ENCODE data around the gene KRT81.
A peak's percentile ranks its signal among the peaks of the same experiment; 100 is the strongest.
"Not testable (repeated sequence)": the region's sequence is repeated elsewhere in the genome, so short reads cannot be mapped to it uniquely, and the experiment has no call there.

KRT81 gene

DNA sequence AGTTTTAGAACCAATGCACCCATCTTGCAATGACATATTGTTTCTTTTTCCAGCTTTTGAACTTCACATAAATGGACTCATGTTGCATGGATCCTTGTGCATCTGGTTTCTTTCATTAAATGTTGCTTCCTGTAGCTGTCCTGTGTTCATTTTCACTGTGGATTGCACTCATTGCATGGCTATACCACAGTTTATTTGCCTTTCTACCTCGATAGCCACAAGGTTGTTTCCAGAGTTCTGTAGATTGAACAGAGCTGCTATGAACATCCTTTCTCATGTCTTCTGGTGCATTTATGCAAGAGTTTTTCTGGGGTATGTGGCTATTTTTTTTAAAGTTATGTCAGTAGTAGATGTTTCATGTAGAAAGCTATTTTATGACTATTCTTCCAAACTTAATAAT lies 3.5 kb upstream of the KRT81 start:
- no peak for DNase-seq

DNA sequence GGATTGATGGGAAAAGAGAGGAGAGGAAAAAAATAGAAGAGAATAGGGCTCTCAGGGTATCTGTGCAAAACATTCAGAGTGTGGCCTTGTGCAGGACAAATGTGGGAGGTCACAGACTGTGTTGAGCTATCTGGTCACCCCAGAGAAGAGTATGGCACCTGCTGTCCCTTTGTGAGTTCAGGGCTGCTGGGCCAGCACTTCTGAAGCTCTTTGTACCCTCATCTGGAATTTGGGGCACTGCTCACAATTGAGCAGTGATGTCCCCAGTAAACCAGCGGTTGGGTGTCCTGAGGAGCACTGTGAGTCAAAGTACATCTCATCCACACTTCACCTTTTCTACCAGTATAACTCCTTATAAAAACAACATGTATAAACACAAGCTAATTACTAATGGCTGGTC lies 2.6 kb upstream of the KRT81 start:
- DNase-seq = no peak

DNA sequence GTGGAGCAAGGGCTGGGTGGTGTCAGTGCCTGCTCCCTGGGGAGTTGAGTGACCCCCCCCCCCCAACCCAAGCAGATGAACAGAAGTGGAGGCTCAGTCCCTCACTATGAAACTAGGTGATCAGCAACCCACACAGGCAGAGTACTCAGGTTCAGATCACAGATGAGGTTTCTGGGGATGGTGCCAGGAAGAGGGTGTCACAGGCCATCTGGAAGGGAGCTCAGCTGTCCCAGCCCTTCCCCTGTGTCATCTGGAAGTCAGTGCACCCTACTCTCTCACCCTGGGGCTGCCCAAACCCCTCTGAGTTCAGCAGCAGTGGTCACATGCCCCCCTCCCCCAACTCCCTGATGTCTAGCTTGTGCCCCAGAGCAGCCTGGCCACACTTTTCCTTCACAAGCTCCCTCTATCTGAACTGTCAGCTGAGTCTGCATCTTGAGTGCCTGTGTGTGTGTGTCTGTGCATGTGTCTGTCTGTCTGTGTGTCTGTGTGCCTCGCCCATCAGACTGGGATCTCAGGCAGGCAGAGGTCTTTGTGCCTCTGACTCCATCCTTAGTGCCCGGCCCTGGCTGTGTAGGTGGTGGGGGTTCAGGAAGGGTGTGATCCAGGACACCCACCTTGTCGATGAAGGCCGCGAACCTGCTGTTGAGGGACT lies 725 bp downstream of the KRT81 start:
- DNase-seq = not testable (repeated sequence)

DNA sequence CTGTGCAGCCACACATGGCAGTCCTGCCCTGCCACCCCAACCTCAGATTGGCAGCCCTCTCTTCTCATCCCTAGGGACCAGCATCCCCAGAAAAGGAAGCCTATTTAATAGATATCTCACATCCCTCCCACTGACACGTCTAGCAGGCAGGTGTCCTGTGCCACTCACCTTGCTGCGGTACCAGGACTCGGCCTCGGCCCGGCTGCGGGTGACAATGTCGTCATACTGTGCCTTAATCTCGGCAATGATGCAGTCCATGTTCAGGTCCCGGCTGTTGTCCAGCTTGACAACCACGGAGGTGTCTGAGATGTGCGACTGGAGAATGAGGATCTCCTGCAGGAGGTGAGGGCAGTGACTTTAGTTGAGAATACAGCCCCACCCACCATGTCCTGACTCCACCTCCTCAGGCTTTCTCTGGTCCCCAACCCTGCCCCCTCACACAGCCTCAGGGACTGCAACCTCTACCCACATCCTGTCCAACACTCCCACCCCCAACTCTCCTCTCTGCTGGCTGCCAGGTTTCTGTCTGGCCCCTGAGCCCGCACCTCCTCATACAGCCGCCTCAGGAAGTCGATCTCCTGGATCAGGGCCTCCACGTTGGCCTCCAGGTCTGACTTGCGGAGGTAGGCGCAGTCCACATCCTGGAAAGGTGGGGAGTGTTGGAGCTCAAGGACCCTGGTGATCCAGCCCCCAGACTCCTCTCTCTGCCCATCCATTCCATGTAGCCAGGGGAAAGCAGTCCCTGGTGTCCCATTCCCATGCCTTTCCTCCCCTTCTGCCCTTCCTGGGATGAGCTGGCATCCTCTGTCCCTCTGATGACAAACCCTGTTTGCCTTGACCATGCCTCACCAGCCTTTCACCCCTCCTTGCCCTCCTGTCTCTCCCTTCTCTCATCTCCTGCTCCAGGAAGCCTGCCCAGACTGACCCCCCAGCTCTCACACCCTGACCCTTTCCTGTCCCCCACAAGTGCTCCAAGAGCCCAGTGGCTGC lies 3.2 kb downstream of the KRT81 start:
- DNase-seq = not testable (repeated sequence)

DNA sequence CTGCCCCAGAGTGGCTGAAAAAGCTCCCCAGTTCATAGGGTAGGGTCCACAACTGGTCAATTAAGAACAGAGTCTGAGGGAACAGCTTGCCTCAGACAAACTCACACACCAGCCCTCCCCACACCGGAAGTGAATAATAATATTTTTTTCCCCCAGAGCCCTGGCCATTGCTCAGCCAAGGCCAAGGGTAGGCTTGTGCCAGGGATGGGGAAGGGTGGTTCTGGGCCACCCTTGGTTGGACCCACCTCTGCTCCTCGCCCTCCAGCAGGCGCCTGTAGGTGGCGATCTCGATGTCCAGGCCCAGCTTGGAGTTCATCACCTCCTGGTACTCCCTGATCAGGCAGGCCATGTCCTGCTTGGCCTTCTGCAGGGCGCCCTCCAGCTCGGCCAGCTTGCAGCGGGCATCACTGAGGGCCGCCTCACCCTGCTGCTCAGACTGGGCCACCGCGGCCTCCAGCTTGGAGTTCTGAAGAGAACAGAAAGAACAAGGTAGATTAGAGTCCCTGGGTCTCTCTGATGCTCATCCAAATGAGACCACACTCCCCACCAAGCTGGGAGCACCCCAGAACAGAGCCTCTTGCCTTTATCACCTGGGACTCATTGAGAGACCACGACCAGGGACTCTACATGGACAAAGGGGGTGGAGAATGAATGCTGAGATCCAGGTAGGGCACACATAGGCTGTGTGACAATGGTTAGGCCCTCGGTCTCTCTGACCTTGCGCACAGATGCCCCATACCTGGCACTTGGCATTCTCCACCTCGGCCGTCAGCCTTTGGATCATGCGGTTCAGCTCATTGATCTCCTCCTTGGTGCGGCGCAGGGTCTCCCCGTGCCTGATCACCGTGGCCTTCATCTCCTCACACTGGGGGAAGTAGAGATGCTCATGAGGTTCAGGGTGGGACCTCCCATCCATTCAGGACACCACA lies 4.2 kb downstream of the KRT81 start:
- not testable (repeated sequence) for DNase-seq

DNA sequence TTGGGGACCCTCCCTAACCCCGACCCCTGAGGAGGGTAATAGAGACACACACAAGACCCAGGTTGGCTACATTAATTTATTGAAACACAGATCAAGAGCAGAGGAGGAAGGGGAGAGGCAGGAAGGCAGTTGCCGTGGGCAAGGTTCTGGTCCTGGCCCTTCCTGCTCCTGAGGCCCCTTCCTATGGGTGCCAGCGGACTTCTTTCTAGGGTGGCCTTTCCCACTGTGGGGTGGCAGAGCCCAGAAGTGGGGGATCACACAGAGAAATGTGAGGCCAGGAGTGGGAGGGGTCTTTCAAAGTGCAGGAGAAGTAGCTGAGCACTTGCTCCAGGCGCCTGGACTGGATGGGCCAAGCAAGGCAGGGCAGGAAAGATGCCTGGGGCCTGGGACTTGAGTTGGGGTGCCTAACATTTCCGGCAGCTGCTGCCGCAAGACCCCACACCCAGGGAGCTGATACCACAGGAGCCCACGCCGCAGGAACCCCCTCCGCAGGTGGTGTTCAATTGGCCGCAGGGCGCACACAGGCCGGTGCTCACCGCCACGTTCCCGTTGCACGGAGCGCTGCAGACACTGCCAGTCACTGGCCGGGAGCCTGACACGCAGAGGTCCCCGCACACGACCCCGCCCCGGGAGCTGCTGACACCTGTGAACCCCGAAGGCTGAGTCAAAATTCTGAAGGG lies 5.3 kb downstream of the KRT81 start:
- DNase-seq = no peak

DNA sequence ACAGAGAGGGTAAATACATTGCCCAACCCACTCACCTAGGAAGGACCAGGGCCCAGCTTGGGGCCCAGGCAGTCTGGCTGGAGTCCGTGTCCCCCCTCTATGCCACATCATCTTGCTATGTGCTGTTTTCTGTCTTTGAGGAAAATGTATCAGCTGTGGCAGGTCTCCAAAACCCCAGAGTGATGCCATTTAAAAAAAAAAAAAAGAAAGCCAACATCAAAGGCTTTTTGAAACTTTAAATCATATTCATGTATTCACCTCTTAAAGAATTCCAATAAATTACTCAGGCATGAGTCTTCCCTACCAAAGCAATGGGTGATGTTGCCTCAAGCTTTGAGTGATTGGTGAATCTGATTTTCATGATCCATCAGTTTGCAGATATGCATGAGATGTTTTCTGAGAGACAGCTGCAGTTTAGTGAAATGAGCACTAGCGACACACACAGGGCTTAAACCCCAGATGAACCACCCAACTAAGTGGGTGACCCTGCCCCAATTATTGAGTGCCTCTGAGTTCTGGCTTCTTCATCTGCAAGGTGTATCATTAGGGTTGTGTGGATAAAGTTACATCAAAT lies 6.1 kb downstream of the KRT81 start:
- DNase-seq = no peak

DNA sequence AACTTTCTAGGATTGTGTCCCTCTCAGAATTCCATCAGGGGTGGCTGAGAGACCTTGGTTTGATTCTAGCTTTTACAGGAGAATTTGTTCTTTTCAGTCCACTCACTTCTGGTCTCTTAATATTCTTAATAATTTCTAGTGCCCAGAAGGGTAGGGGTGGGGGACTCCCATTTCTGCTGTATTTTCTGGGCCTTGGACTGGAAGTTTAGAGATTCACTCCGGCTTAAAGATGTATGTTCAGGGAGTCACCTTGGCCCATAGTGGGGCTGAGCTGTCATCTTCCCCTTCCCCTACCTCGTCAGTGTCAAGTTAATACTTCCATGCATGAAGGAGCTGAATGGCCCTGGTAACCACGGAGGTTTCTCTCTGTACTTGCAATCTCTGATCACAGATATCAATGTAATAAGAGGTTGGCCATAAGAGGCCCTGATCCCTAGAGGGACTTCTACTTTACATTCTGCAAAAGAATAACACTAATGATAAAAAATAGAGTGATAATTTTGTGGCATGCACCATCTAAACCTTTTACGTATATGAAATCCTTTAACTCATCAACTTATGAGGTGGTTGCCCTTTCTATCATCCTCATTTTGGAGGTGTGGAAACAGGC lies 6.7 kb downstream of the KRT81 start:
- no peak for DNase-seq

DNA sequence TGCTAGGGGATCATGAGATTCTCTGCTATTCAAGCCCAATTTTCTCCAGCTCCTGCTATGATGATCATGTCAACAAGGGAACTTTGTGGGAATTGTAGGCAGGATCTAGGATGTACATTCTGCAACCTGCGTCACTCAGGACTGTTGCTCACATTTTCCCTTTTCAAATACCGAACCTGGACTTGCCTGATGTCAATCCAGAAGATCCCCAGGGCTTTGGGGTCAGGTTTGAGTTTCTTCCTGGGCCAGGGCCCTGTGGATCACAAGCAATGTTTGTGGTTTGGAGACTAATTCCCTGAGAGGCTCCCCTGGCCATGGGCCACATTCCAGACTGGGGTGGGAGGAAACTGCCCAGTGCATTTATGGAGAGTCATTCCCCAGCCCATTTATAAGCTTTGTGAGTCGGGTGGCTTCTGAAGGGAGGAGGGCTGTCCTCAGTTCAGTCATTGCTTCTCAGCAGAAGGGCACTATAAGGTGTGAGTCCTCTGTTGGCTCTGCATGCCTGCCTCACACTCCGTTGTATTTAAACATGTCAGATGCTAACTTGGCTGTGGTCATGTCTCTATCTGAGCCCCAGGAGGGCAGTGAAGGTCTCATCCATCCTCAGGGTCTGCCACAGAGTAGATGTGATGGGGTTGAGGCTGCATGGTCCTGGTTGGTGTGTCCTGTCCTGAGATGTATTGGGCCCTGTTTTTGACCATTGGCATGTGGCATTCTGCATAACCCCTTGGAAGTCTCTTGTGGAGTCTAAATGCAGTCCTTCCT lies 10.4 kb downstream of the KRT81 start:
- no peak for DNase-seq

DNA sequence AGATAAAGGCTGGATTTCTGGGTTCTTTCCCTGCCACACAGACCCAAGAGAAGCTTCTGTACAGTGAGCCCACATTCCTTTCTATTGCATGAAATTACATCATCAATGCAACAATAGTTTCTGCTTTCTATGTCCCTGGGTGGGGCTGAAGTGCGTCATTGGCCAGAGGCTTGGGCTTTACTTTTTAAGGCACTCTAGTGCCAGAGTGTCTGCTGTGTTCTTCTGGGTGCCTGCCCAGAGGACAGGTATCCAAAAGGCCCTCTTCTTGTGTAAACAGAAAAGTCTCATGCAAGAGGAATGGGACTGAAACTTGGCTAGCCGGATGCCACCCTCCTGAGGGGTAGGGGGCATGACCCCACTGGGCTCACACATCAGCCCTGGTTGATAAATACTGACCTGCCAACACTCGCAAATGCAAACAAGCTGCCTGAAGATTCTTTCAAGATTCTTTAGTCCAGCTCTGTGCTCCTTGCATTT lies 11.0 kb downstream of the KRT81 start:
- no peak for DNase-seq

DNA sequence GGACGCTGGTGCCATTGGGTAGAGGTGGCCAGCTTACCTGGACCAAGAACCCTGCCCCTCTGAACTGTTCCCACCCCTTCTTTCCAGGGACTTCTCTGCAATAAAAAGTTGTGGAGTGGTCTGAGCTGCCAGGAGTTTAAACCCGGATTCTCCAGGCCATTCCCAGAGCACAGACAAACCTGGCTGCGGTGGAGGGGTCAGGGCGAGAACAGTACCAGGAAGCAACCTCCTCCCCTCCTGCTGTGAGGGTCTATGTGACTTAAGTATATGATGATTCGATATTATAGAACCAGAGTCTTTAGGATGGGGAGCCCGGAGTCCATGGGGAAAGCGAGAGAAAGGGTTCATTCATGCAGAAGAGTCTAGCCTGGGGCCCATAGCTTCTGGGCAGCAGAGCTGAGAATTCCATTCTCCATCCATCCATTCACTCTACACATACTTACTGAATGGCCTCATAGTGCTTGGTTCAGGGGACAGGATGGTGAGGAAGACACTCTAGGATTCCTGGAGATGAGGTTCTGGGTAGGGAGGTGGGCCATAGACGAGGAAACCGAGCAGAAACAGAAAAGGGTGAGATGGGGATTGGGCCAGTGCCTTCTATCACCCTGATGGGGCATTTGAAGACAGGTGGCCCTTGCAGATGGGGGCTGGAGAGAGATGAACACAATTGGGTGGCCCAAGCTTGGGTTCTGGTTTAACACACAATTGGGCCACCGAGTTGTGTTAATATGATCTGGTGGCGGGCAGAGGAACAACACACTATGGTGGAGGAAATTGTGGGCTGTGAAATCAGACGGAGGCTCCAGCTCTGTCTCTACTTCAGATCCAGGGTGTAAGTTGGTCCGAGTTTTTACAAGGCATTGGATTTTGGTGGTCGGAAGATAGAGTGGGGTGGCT lies 11.7 kb downstream of the KRT81 start:
- DNase-seq = no peak

DNA sequence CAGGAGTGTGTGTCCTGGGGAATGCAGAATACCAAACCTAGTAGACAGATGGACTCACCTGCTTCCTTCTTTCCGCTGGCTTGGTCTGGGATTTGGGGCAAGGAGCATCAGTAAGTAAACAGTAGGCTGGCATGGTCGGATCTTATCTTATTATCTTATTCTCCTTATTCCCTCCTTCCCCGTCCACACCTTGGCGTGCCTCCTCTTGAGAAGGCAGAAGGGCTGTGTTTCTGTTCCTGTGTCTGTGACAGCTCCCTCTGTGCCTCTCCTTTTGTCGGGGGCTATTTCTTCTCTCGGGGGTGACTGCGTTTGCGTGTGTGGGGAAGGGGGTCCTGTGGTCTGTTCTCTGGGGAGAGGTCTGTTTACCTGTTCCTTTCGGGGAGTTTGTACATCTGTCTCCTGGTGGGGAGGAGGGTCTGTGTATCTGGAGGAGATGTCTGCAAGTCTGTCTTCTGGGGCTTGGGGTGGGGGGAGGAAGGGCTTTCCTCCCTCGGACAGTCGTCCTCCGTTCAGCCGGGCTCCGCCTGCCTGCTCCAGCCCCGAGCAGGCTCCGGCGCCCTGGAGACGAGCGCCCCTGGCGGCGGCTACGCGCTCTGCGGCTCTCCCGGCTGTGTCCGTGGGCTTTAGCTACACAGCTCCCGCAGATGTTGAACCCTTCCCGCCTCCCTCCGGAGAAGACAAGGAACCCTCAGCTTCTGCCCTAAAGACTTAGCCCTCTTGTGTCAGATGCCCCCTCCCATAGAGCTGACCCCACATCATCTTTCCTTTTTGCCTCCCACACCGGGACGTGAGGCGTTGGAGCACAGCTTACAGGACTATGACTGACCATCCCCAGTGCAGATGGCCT lies 12.5 kb downstream of the KRT81 start:
- DNase-seq = peak; percentile 72

DNA sequence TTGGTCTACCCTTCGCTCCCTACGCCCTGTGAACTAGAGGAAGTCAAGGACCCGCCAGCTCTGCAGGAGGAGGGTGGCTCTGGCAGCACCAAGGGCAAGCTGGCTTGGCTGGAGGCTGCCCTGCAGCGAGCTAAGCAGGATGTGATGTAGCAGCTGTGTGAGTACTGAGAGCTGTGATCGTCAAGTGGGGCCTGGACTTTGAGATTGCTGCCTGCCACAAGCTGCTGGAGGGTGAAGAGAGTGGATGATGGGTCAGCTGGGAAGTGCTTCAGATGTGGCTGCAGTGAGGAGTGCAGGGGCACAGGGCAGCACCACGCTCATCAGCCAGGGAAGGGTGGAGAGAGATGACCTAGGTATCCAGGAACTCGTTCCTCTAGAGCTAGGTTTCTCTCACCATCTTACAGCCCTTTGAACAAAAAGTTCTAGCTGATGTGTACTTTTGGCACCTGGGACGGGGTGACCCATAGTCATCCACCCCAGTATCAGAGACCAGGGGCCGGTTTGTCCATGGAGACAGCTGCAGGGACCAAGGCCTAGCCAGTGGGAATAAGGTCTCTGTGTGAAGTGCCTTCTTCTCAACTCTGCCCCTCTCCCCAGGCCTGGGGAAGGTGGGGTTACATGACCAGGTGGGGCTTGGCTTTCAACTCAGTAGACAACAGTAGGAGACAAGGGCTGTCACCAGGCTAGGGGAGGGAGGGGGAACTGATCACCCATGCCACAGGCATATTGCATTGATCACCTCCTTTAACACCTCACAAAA lies 13.7 kb downstream of the KRT81 start:
- peak; percentile 11 for DNase-seq

DNA sequence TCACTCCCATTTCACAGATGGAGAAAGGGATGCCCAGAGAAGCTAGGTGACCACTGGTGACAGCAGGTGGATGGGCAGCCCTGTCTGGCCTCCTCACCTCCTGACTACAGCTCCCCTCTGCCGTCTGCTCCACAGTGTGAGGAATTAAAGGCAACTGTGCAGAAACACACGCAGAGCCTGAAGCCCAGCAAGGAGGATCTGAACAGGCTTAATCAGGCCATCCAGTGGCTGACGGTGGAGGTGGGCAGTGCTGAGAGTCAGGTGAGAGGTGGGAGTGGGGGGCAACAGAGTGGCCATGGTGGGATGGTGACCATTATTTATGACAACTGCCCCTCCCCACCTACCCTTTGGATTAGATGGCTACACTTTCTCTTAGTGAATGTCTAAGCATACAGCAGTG lies 15.6 kb downstream of the KRT81 start:
- no peak for DNase-seq

DNA sequence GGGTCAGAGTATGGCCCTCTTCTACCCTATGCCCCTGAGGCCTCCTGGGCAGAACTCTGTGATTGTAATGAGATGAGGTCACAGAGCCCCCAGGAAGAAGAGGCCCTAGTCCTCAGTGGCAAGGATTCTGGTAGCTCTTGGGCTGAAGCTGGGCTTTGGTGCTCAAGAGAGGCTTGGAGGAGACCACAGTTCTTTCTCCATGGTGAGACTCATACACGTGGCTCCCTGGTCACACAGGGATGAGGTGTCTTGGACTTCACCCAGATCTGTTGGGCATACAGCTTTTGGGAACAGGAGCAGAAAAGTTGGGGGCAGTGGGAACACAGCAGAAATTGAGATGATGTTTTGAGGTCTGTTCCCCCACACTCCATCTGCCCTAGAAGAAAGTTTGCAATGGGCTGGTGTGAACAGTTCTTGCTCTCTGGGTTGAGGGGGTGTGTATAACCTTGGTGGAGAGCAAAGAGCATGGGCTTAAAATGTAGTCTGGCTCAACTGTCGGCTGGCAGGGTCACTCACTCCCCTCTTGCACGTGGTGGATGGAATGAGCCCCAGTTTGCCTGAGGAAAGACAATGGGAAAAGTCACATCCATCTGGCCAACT lies 16.7 kb downstream of the KRT81 start, which contains the start of gene KRT86:
KRT86 (plus strand) TSS at position 125 of the 600 bp plus-strand sequence. CDS start 27,272 bp downstream, outside the sequence.
- no peak for DNase-seq

DNA sequence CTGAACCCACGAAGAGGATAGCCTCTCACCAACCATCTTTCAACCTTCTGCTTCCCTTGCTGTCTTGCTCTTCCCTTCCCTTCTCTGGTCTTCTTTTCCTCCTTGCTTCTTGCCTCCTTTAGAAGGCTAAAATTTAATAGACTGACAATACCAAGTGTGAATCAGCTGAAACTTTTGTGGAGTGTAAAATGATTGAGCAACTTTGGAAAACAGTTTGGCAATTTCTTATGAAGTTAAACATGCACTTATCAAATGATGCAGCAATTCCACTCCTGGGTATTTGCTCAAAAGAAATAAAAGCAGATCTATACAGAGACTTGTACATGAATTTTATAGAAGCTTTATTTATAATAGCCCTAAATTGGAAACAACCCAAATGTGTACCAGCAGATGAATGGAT lies 20.2 kb downstream of the KRT81 start:
- DNase-seq = no peak

DNA sequence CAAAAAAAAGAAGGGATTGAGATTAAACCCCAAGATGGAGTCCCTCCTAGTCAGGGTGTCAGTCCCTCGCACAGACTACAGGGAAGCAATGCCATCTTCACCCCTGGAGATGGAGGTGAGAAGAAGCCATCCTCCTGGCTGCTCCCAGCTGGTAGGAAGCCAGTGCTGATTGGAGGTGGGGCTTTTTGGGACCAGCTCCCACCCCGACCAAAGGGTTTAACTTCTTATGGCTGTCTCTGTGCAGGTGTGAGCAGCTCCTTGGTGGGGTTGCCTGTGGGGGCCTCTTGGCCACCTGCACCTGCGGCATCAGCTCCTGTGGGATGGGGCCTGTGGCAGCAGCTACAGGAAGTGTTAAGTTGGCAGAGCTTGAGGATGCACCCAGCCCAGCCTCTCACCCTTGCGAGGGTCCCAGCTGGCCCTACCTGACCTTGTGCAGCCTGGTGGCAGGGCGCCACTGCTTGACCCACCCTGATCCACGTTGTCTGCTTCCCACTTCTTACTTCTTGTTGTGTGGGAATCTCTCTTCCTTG lies 20.7 kb downstream of the KRT81 start:
- no peak for DNase-seq

Measured in NCI-H774 (cell line).